ENCODE data around the gene AHCTF1. TPM values are rescaled to one million over a fixed set of nuclear protein-coding genes. Genes with fewer than 3 reads are reported as not detected.
"Not testable (repeated sequence)": the region's sequence is repeated elsewhere in the genome, so short reads cannot be mapped to it uniquely, and the experiment has no call there.

AHCTF1 gene
- total RNA-seq, 6 experiments from 2014 or later, result 10.3 to 23.4 (median 14.9) TPM

DNA sequence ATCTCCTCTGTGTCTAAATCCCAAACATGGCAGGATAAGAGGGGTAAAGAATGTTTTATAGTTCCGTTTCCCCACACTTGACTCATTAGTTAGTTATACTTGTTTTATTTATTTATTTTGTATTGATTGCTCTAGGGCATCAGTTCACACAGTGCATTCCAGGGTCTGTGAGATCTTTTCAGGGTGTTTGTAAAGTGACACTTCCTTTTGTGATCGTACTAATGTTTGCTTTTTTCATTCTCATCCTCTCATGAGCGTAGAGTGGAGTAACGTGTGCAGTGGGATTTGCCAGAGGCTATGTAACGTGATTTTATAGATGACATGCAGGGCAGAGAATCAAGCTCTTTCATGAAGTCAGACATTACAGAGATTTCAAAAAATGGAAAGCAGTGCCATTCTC, 104.4 kb downstream of the AHCTF1 start:
- DNase-seq (no peak), ATAC-seq (peak in 1 of 4 donors; percentile 78)
- H3K9me3 ChIP-seq, result no peaks in the 10 kb centered on the region
- H3K4me3 ChIP-seq, result no peak overlapping the region
- TF ChIP-seq POLR2A (IDR thresholded peaks at IDR 0.05), result no peak
- TF ChIP-seq, protein P1, sequence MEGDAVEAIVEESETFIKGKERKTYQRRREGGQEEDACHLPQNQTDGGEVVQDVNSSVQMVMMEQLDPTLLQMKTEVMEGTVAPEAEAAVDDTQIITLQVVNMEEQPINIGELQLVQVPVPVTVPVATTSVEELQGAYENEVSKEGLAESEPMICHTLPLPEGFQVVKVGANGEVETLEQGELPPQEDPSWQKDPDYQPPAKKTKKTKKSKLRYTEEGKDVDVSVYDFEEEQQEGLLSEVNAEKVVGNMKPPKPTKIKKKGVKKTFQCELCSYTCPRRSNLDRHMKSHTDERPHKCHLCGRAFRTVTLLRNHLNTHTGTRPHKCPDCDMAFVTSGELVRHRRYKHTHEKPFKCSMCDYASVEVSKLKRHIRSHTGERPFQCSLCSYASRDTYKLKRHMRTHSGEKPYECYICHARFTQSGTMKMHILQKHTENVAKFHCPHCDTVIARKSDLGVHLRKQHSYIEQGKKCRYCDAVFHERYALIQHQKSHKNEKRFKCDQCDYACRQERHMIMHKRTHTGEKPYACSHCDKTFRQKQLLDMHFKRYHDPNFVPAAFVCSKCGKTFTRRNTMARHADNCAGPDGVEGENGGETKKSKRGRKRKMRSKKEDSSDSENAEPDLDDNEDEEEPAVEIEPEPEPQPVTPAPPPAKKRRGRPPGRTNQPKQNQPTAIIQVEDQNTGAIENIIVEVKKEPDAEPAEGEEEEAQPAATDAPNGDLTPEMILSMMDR (IDR thresholded peaks at IDR 0.05), result no peak
- H3K4me1 ChIP-seq, result no peaks in the 10 kb centered on the region
- 43% methylated on average over 5 of the region's 5 CpGs for WGBS (ENCODE audit: insufficient coverage, low coverage, low lambda C conversion rate, missing lambda C conversion rate)
- H3K27ac ChIP-seq, result no peak overlapping the region
- intact Hi-C loops (cut with DNase I), result no loop called here
- H3K36me3 ChIP-seq, result no peaks in the 10 kb centered on the region
- no peaks in the 10 kb centered on the region for H3K27me3 ChIP-seq

DNA sequence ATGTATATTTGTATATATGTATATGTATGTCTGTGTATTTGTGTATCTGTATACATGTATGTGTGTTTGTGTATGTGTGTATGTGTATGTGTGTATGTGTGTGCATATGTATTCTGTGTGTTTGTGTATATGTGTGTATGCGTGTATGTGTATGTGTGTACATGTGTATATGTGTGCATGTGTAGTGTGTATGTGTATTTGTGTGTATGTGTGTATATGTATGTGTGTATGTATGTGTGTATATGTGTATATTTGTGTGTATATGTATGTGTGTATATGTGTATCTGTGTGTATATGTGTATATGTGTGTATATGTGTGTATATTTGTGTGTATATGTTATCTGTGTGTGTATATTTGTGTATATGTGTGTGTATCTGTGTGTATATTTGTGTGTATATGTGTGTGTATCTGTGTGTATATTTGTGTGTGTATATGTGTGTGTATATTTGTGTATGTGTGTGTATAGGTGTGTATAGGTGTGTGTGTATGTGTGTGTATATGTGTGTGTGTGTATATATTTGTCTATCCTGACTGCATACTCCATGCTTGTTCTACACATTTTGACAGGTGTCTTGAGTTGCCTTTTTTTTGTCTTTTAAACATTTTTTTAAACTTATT, 106.1 kb downstream of the AHCTF1 start:
- intact Hi-C loops (cut with DNase I), result no loop called here
- Histone ChIP-seq H3K9me3 (no peaks in the 10 kb centered on the region), H3K4me3 (no peak overlapping the region), H3K27ac (no peak overlapping the region), H3K4me1 (no peaks in the 10 kb centered on the region), H3K36me3 (no peaks in the 10 kb centered on the region), H3K27me3 (no peaks in the 10 kb centered on the region)
- no peak for ATAC-seq
- no peak for DNase-seq
- 92% methylated on average over 1 of the region's 1 CpG for WGBS (ENCODE audit: insufficient coverage, low coverage, low lambda C conversion rate, missing lambda C conversion rate)
- TF ChIP-seq, protein P1 (IDR thresholded peaks at IDR 0.05), result no peak
- no peak for TF ChIP-seq POLR2A (IDR thresholded peaks at IDR 0.05)

DNA sequence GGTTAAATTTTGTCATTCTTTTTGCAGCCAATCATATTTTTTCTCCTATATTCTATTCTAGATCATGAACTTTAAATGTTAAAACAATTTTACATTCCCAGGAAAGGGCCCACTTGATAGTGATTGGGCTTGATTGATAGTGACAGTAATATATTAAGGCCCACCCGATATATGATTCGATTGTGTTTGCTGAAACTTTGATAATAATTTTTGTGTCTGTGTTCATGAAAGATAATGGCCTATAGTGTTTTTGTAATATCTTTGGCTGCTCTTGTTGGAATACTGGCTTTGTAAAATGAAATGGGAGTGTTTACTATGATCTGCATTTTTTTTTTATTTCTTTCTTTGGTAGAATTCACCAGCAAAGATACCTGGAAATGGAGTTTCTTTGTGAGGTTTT, 107.2 kb downstream of the AHCTF1 start:
- TF ChIP-seq, protein P1 (IDR thresholded peaks at IDR 0.05), result no peak
- no peak for TF ChIP-seq POLR2A (IDR thresholded peaks at IDR 0.05)
- Histone ChIP-seq H3K4me3 (no peak overlapping the region), H3K4me1 (no peaks in the 10 kb centered on the region), H3K9me3 (no peaks in the 10 kb centered on the region), H3K27me3 (no peaks in the 10 kb centered on the region), H3K27ac (no peak overlapping the region), H3K36me3 (no peaks in the 10 kb centered on the region)
- no peak for DNase-seq
- intact Hi-C loops (cut with DNase I), result no loop called here
- ATAC-seq, result no peak
- 87% methylated on average over 2 of the region's 2 CpGs for WGBS (ENCODE audit: insufficient coverage, low coverage, low lambda C conversion rate, missing lambda C conversion rate)

DNA sequence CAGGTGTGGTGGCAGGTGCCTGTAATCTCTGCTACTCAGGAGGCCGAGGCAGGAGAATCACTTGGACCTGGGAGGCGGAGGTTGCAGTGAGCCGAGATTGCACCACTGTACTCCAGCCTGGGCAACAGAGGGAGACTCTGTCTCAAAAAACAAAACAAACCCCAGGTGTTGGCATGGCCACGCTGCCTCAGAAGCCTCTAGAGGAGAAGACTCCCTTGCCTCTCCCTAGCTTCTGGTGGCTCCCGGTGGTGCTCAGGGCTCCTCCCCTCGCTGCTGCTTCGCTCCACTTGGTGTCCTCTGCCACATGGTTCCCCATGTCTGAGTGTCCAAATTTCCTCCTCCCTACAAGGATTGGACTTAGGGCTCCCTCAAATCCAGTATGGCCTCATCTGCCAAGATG, 109.6 kb downstream of the AHCTF1 start:
- H3K4me1 ChIP-seq; H3K36me3 ChIP-seq; H3K27me3 ChIP-seq; H3K27ac ChIP-seq; DNase-seq; intact Hi-C loops (cut with DNase I); H3K9me3 ChIP-seq; ATAC-seq; H3K4me3 ChIP-seq: not testable (repeated sequence)
- WGBS (ENCODE audit: insufficient coverage, low coverage, low lambda C conversion rate, missing lambda C conversion rate), result 86% methylated on average over 3 of the region's 7 CpGs

DNA sequence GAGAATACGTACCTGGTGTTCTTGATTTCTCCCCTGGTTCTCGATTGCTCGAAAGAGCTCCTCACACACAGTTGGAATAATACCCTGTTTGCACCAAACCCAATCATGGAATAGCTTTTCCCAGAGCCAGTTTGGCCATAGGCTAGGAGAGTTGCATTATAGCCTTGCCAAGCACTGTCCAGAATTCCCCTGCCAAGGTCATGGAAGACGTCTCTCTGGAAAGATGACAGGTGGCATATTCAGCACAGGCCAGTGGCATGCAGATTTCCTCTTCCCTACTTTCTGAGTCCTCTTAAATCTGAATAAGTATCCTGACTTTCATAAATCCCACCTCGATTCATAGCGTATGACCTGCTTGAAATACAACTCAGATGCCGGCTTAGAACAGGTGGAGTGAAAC, 111.1 kb downstream of the AHCTF1 start:
- ATAC-seq, result no peak
- Histone ChIP-seq H3K9me3 (no peaks in the 10 kb centered on the region), H3K27ac (no peak overlapping the region), H3K4me1 (no peaks in the 10 kb centered on the region), H3K36me3 (no peaks in the 10 kb centered on the region), H3K27me3 (no peaks in the 10 kb centered on the region), H3K4me3 (no peak overlapping the region)
- intact Hi-C loops (cut with DNase I), result no loop called here
- DNase-seq, result no peak
- no peak for TF ChIP-seq POLR2A (IDR thresholded peaks at IDR 0.05)
- TF ChIP-seq, protein P1 (IDR thresholded peaks at IDR 0.05), result no peak
- 81% methylated on average over 7 of the region's 7 CpGs for WGBS (ENCODE audit: insufficient coverage, low coverage, low lambda C conversion rate, missing lambda C conversion rate)

DNA sequence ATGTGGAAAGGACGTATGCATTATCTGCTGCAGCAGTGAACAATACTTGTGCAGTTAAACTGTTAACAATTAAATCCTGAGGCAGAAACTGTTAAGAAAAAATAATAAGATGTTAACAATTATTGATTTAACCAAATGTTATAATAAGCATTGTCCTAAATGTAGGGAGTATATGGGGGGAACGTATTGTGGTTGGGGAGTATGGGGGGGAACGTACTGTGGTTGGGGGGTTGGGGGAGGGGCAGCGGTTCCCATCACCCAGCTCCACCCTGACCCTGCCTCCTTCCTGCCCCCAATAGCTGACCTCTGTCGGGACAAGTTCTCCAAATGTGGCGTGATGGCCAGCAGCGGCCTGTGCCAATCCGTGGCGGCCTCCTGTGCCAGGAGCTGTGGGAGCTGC, 114.0 kb downstream of the AHCTF1 start:
- H3K27ac ChIP-seq; H3K4me3 ChIP-seq; H3K36me3 ChIP-seq; H3K4me1 ChIP-seq; DNase-seq; H3K9me3 ChIP-seq; intact Hi-C loops (cut with DNase I); H3K27me3 ChIP-seq: not testable (repeated sequence)
- peak in 2 of 4 donors; percentile 61 to 83 for ATAC-seq
- 54% methylated on average over 3 of the region's 9 CpGs for WGBS (ENCODE audit: insufficient coverage, low coverage, low lambda C conversion rate, missing lambda C conversion rate)

Data from right lobe of liver (tissue), 6 donors.